Karpas-422 (cell line): Measurements from ENCODE around the gene SEMA7A. TPM values are rescaled to one million over a fixed set of nuclear protein-coding genes. Genes with fewer than 3 reads are reported as not detected.

Experiments used
- DNase-seq: peaks from one replicate; pipeline ENCODE4 v3.0.0-alpha.2; 2015
- H2AFZ ChIP-seq: fragments of 200-600 bp; sonication (generic); 2 replicates; pipeline ENCODE4 v1.6.1; 2014; ENCODE audit warnings: antibody characterized with exemption, low read length, mixed read lengths
- H3K27ac ChIP-seq: fragments of 200-600 bp; sonication (generic); 2 replicates; pipeline ENCODE4 v1.5.1; 2014; ENCODE audit warnings: mild to moderate bottlenecking, low read length, moderate library complexity
- H3K27me3 ChIP-seq: fragments of 200-600 bp; sonication (generic); 2 replicates; pipeline ENCODE4 v1.6.1; 2014; ENCODE audit warnings: low read length, mixed read lengths
- H3K36me3 ChIP-seq: fragments of 200-600 bp; sonication (generic); 2 replicates; pipeline ENCODE4 v1.6.1; 2014; ENCODE audit warnings: low read length, mixed read lengths; ENCODE audit not compliant: insufficient read depth
- H3K4me1 ChIP-seq: fragments of 200-600 bp; sonication (generic); 2 replicates; pipeline ENCODE4 v1.6.1; 2014; ENCODE audit warnings: mild to moderate bottlenecking, low read length, mixed read lengths
- H3K4me2 ChIP-seq: fragments of 200-600 bp; sonication (generic); 2 replicates; pipeline ENCODE4 v1.6.1; 2014; ENCODE audit warnings: low read length, low read depth, mild to moderate bottlenecking; ENCODE audit not compliant: poor library complexity, severe bottlenecking
- H3K4me3 ChIP-seq: fragments of 200-600 bp; sonication (generic); 2 replicates; pipeline ENCODE4 v1.5.1; 2014; ENCODE audit warnings: mild to moderate bottlenecking, antibody characterized with exemption, low read length, mixed read lengths
- H3K79me2 ChIP-seq: fragments of 200-600 bp; sonication (generic); 2 replicates; pipeline ENCODE4 v1.6.1; 2014; ENCODE audit warnings: mild to moderate bottlenecking, low read length, mixed read lengths
- H3K9ac ChIP-seq: fragments of 200-600 bp; sonication (generic); 2 replicates; pipeline ENCODE4 v1.6.0; 2014; ENCODE audit warnings: low read length
- H3K9me2 ChIP-seq: fragments of 200-600 bp; sonication (generic), shearing (Covaris generic); replicated peaks from 2 replicates; pipeline ENCODE4 v1.6.0; 2014; ENCODE audit warnings: mild to moderate bottlenecking, low read length, moderate library complexity; ENCODE audit not compliant: insufficient read depth
- H3K9me3 ChIP-seq: fragments of 300-700, 200-600 bp; sonication (generic); 2 replicates; pipeline ENCODE4 v1.6.1; 2014; ENCODE audit warnings: low read length, mixed read lengths
- H4K20me1 ChIP-seq: fragments of 200-600 bp; sonication (generic); 2 replicates; pipeline ENCODE4 v1.6.1; 2014; ENCODE audit warnings: mild to moderate bottlenecking, antibody characterized with exemption, low read length, low read depth; ENCODE audit not compliant: insufficient read depth
- total RNA-seq: library from RNA; depleted of rRNA; stranded (reverse); fragments of >200 nt; shearing (Covaris generic); gene quantifications from 2 replicates; pipeline ENCODE4 v1.2.3, GENCODE V29; 2014; ENCODE audit warnings: low replicate concordance

Gene SEMA7A
- total RNA-seq, 1 experiment from 2014 or later, result 41.6 TPM

GRCh38 chr15:74445816-74446763 is 12.3 kb upstream of the SEMA7A start:
- H3K4me3 ChIP-seq, result no peak overlapping the region
- H4K20me1 ChIP-seq, result no peaks in the 10 kb centered on the region
- H3K79me2 ChIP-seq, result no peaks in the 10 kb centered on the region
- peaks cover 25% of the 10 kb centered on the region for H3K36me3 ChIP-seq
- H3K9ac ChIP-seq, result no peak overlapping the region
- no peaks in the 10 kb centered on the region for H3K27me3 ChIP-seq
- no peaks in the 10 kb centered on the region for H3K9me2 ChIP-seq
- DNase-seq, result no peak
- H3K27ac ChIP-seq, result no peak overlapping the region
- H2AFZ ChIP-seq, result no peak overlapping the region
- H3K9me3 ChIP-seq, result no peaks in the 10 kb centered on the region
- no peaks in the 10 kb centered on the region for H3K4me1 ChIP-seq
- H3K4me2 ChIP-seq, result no peak overlapping the region

- H3K36me3 ChIP-seq, result peaks cover 22% of the 10 kb centered on the region
These were observed 10.6 kb upstream of the SEMA7A start for GRCh38 chr15:74444106-74445062.

GRCh38 chr15:74443100-74443909 is 9.5 kb upstream of the SEMA7A start:
- Histone ChIP-seq H3K79me2 (no peaks in the 10 kb centered on the region), H3K9me3 (no peaks in the 10 kb centered on the region), H3K9me2 (no peaks in the 10 kb centered on the region), H4K20me1 (peaks cover 2% of the 10 kb centered on the region; the same call in 1 of the 2 replicates), H3K4me3 (no peak overlapping the region), H3K4me2 (no peak overlapping the region), H3K27ac (no peak overlapping the region), H2AFZ (no peak overlapping the region), H3K27me3 (no peaks in the 10 kb centered on the region), H3K9ac (no peak overlapping the region), H3K4me1 (peaks cover 3% of the 10 kb centered on the region), H3K36me3 (peaks cover 20% of the 10 kb centered on the region)
- no peak for DNase-seq

More at GRCh38 chr15:74444106-74445062, 10.6 kb upstream of the SEMA7A start:
- no peak overlapping the region for H2AFZ ChIP-seq
- no peak for DNase-seq
- H3K4me2 ChIP-seq, result no peak overlapping the region
- H3K9me2 ChIP-seq, result no peaks in the 10 kb centered on the region
- no peak overlapping the region for H3K4me3 ChIP-seq
- H3K9me3 ChIP-seq, result no peaks in the 10 kb centered on the region
- no peak overlapping the region for H3K9ac ChIP-seq
- no peak overlapping the region for H3K27ac ChIP-seq
- H4K20me1 ChIP-seq, result no peaks in the 10 kb centered on the region
- no peaks in the 10 kb centered on the region for H3K4me1 ChIP-seq
- no peaks in the 10 kb centered on the region for H3K79me2 ChIP-seq
- H3K27me3 ChIP-seq, result no peaks in the 10 kb centered on the region

- no peak overlapping the region for H2AFZ ChIP-seq
- no peaks in the 10 kb centered on the region for H3K27me3 ChIP-seq
- no peak overlapping the region for H3K4me2 ChIP-seq
- H3K79me2 ChIP-seq, result no peaks in the 10 kb centered on the region
- no peaks in the 10 kb centered on the region for H3K9me3 ChIP-seq
- H3K9me2 ChIP-seq, result no peaks in the 10 kb centered on the region
- peaks cover 5% of the 10 kb centered on the region for H3K4me1 ChIP-seq
- no peak for DNase-seq
- H4K20me1 ChIP-seq, result peaks cover 4% of the 10 kb centered on the region; the same call in 1 of the 2 replicates
- peaks cover 14% of the 10 kb centered on the region for H3K36me3 ChIP-seq
- no peak overlapping the region for H3K4me3 ChIP-seq
- H3K27ac ChIP-seq, result no peak overlapping the region
- H3K9ac ChIP-seq, result no peak overlapping the region
These were observed 8.8 kb upstream of the SEMA7A start for GRCh38 chr15:74442604-74443003.

- Histone ChIP-seq H3K9me3 (no peaks in the 10 kb centered on the region), H3K9me2 (no peaks in the 10 kb centered on the region), H3K4me2 (no peak overlapping the region), H2AFZ (no peak overlapping the region), H3K4me3 (no peak overlapping the region), H3K27ac (no peak overlapping the region), H4K20me1 (peaks cover 4% of the 10 kb centered on the region; the same call in 1 of the 2 replicates), H3K27me3 (no peaks in the 10 kb centered on the region), H3K4me1 (peaks cover 5% of the 10 kb centered on the region), H3K36me3 (peaks cover 14% of the 10 kb centered on the region), H3K9ac (no peak overlapping the region), H3K79me2 (no peaks in the 10 kb centered on the region)
- no peak for DNase-seq
These were observed 8.3 kb upstream of the SEMA7A start for GRCh38 chr15:74442063-74442462.

GRCh38 chr15:74441248-74441941 is 7.6 kb upstream of the SEMA7A start:
- no peak for DNase-seq
- no peak overlapping the region for H3K27ac ChIP-seq
- no peak overlapping the region for H3K4me2 ChIP-seq
- no peak overlapping the region for H2AFZ ChIP-seq
- no peaks in the 10 kb centered on the region for H3K27me3 ChIP-seq
- no peak overlapping the region for H3K9ac ChIP-seq
- peaks cover 12% of the 10 kb centered on the region for H3K36me3 ChIP-seq
- H3K9me2 ChIP-seq, result no peaks in the 10 kb centered on the region
- H3K9me3 ChIP-seq, result no peaks in the 10 kb centered on the region
- no peaks in the 10 kb centered on the region for H3K79me2 ChIP-seq
- H3K4me3 ChIP-seq, result no peak overlapping the region
- H4K20me1 ChIP-seq, result peaks cover 4% of the 10 kb centered on the region; the same call in 1 of the 2 replicates
- H3K4me1 ChIP-seq, result peaks cover 5% of the 10 kb centered on the region

- peak; percentile 93 for DNase-seq
- Histone ChIP-seq H3K4me1 (peaks cover 21% of the 10 kb centered on the region), H3K4me2 (no peak overlapping the region), H2AFZ (no peak overlapping the region), H3K27ac (no peak overlapping the region), H3K4me3 (no peak overlapping the region), H3K9me3 (no peaks in the 10 kb centered on the region), H3K27me3 (no peaks in the 10 kb centered on the region), H3K9me2 (no peaks in the 10 kb centered on the region), H3K36me3 (no peaks in the 10 kb centered on the region), H3K79me2 (no peaks in the 10 kb centered on the region), H4K20me1 (peaks cover 4% of the 10 kb centered on the region; the same call in 1 of the 2 replicates), H3K9ac (no peak overlapping the region)
These were observed 5.1 kb upstream of the SEMA7A start for GRCh38 chr15:74438721-74439316.
